Measurements from ENCODE around the gene MAGI1. TPM values are rescaled to one million over a fixed set of nuclear protein-coding genes. Genes with fewer than 3 reads are reported as not detected.

MAGI1 gene
- total RNA-seq, 4 donors from 2014 or later = 7.6 to 42.9 (median 37.0) TPM

GRCh38 chr3:65584913-65585312 lies 453.8 kb downstream of the MAGI1 start:
- H3K4me3 ChIP-seq = no peak overlapping the region
- no peaks in the 10 kb centered on the region for H3K9me3 ChIP-seq
- no peak for DNase-seq
- no peaks in the 10 kb centered on the region for H3K27me3 ChIP-seq
- no peaks in the 10 kb centered on the region for H3K4me1 ChIP-seq
- intact Hi-C loops (cut with DNase I; ENCODE audit: low total_unique reads) = no loop called here
- TF ChIP-seq POLR2A (IDR thresholded peaks at IDR 0.05) = no peak
- TF ChIP-seq CTCF (IDR thresholded peaks at IDR 0.05) = no peak
- no peak overlapping the region for H3K27ac ChIP-seq
- no peaks in the 10 kb centered on the region for H3K36me3 ChIP-seq

GRCh38 chr3:65584002-65584401 lies 454.7 kb downstream of the MAGI1 start:
- DNase-seq = no peak
- Histone ChIP-seq H3K4me1 (no peaks in the 10 kb centered on the region), H3K9me3 (no peaks in the 10 kb centered on the region), H3K36me3 (no peaks in the 10 kb centered on the region), H3K4me3 (no peak overlapping the region), H3K27ac (no peak overlapping the region), H3K27me3 (no peaks in the 10 kb centered on the region)
- intact Hi-C loops (cut with DNase I; ENCODE audit: low total_unique reads) = no loop called here
- TF ChIP-seq POLR2A (IDR thresholded peaks at IDR 0.05) (no peak), CTCF (IDR thresholded peaks at IDR 0.05) (no peak)

GRCh38 chr3:65583188-65583587 lies 455.5 kb downstream of the MAGI1 start:
- TF ChIP-seq CTCF (IDR thresholded peaks at IDR 0.05) (no peak), POLR2A (IDR thresholded peaks at IDR 0.05) (no peak)
- intact Hi-C loops (cut with DNase I; ENCODE audit: low total_unique reads) = no loop called here
- H3K4me1 ChIP-seq = no peaks in the 10 kb centered on the region
- no peaks in the 10 kb centered on the region for H3K36me3 ChIP-seq
- H3K27ac ChIP-seq = no peak overlapping the region
- no peak for DNase-seq
- H3K9me3 ChIP-seq = no peaks in the 10 kb centered on the region
- no peak overlapping the region for H3K4me3 ChIP-seq
- H3K27me3 ChIP-seq = no peaks in the 10 kb centered on the region

DNA sequence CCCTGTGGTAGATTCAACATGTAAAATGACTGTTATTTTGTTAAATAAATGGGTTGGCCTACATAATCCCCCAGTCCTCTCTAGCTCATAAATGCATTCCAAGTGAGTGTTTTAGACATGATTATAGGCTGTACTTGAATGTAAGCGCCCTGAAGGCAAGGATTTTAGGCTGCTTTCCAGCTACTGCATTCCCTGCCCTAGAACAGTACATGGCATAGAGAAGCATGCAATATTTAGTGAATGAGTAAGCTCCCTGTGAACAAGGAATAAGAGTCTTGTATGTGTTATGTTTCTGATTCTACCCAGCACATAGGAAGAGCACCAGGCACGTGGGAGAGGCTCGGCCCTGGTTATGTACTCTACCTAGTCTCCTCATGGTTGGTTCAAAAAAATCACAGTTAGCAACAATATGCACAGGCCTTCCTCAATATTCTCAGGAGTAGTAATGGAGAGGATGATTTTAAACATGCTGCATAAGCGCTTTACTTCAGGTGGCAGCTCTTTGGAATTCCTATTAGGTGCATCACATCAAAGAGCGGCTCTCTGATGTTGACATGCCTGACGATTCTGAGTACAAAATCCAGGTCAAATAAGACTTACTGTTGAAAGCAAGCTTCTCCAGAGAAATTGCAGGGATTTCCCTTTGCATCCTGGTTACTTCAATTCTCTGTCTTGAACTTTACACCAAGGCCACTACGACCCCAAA lies 456.6 kb downstream of the MAGI1 start:
- no peaks in the 10 kb centered on the region for H3K4me1 ChIP-seq
- H3K27ac ChIP-seq = no peak overlapping the region
- DNase-seq = no peak
- H3K27me3 ChIP-seq = no peaks in the 10 kb centered on the region
- intact Hi-C loops (cut with DNase I; ENCODE audit: low total_unique reads) = no loop called here
- TF ChIP-seq CTCF (IDR thresholded peaks at IDR 0.05) (no peak), POLR2A (IDR thresholded peaks at IDR 0.05) (no peak)
- H3K4me3 ChIP-seq = no peak overlapping the region
- no peaks in the 10 kb centered on the region for H3K36me3 ChIP-seq
- no peaks in the 10 kb centered on the region for H3K9me3 ChIP-seq

DNA sequence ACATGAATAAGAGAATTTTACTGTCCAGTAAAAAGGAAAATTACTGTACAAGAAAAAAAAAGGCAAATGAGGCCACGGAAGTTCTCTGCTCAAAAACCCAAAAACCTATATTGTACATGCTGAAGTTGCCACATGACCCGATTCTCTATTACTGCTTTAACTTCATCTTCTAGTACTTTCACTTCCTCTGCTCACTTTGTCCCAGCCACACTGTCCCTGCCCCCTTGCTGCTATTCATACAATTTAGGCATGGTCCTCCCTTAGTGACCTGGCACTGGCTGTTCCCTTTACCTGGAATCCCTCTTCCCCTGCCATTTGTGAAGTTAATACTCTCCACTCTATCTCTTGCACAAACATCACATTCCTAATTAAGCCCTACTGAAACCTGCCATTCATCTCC lies 457.4 kb downstream of the MAGI1 start:
- Histone ChIP-seq H3K4me1 (no peaks in the 10 kb centered on the region), H3K27ac (no peak overlapping the region), H3K27me3 (no peaks in the 10 kb centered on the region), H3K36me3 (no peaks in the 10 kb centered on the region), H3K9me3 (no peaks in the 10 kb centered on the region), H3K4me3 (no peak overlapping the region)
- DNase-seq = no peak
- TF ChIP-seq POLR2A (IDR thresholded peaks at IDR 0.05) = no peak
- no peak for TF ChIP-seq CTCF (IDR thresholded peaks at IDR 0.05)
- intact Hi-C loops (cut with DNase I; ENCODE audit: low total_unique reads) = no loop called here

Measured in uterus (tissue), 4 donors.